GM19467 (cell line): ENCODE data around the gene PRKAG3.
"Not testable (repeated sequence)": the region's sequence is repeated elsewhere in the genome, so short reads cannot be mapped to it uniquely, and the experiment has no call there.

ENCODE experiments used
- ATAC-seq: cut with Tn5 transposase; IDR thresholded peaks from one replicate; pipeline ENCODE4 v1.9.1; 2021; ENCODE audit warnings: mild to moderate bottlenecking, moderate library complexity; ENCODE audit not compliant: unreplicated experiment

PRKAG3 gene

DNA sequence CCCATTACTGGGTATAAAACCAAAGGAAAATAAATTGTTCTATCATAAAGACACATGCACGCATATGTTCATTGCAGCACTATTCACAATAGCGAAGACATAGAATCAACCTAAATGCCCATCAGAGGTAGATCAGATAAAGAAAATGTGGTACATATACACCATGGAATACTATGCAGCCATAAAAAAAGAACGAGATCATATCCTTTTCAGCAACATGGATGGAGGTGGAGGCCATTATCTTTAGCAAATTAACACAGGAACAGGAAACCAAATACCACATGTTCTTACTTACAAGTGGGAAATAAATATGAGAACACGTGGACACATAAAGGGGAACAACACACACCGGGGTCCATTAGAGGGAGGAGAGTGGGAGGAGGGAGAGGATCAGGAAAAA lies 12.7 kb upstream of the PRKAG3 start:
- ATAC-seq, result not testable (repeated sequence)

DNA sequence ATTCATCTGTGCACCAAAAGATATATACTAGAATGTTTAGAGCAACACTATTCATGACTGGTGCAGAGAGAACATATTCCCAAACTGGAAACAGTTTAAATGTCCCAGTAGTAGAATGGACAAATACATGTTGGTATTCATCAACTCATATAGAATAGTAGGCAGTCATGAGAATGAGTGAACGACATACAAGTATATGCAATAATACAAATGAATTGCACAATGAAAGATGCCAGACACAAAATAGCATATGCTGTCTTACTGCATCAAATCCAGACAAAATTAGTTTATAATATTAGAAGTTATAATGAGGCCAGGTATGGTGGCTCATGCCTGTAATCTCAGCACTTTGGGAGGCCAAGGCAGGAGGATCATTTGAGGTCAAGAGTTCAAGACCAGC lies 8.3 kb upstream of the PRKAG3 start:
- ATAC-seq, result no peak

DNA sequence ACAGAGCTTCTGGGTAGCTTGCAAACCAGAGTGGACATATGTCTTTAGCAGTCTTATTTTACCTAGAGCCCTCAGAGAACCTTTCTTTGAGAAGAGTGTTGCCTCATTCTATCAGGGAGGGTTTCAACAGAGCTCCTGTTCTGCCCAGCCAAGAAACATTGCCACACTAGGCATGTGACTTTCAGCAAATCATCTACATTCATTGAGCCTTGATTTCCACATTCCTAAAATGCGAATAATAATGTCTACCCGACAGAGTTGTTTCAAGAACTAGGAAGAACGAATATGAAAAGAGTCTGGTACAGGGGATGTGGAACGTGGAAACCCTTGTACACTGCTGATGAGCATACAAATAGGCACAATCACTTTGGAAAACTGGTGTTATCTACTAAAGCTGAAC lies 7.8 kb upstream of the PRKAG3 start:
- no peak for ATAC-seq

- no peak for ATAC-seq
Measured at GRCh38 chr2:218837495-218837894, 5.9 kb upstream of the PRKAG3 start.

DNA sequence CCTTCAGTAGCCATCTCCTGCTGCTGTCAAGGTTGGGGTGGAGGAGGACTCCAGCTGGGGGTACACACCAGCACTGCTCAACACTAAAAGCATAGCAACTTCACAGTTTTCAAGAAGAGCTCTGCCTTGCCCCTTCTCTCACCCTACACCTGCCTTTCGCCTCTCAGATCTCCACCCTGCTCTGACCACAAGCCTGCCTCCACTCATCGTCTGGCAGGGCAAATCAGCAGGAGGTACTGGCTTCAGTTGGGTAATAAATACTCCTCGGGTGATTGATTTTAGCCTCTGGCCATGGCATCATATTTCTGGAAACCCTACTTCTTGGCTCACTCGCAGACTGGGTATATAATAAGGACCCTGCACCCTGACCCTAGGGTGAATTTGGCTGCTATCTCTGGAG lies 3.1 kb upstream of the PRKAG3 start:
- no peak for ATAC-seq

DNA sequence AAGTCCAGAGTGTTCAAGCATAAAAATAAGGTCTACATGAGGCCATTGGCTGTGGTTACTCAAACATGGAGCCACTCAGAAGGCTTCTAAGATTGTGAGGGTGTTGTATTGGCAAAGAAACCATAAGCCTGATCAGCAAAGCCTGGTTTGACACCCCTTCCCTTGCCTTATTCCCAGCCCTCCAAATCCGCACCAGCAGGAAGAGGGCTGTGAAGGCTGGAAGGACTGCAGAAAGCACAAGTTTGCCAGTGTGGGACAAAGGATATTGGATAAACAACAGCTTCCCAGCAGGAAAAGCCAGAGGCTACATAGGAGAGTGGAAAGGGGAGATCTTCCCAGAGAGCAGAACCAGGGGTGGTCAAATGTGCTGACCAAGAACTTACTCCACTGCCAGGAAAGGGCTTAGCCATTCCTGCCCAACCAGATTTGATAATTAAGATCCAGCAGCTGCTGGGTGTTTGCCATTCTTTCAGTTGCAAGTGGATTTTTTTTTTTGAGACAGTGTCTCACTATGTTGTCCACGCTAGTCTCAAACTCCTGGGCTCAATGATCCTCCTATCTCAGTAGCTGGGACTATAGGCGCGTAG lies 1.5 kb upstream of the PRKAG3 start:
- no peak for ATAC-seq

DNA sequence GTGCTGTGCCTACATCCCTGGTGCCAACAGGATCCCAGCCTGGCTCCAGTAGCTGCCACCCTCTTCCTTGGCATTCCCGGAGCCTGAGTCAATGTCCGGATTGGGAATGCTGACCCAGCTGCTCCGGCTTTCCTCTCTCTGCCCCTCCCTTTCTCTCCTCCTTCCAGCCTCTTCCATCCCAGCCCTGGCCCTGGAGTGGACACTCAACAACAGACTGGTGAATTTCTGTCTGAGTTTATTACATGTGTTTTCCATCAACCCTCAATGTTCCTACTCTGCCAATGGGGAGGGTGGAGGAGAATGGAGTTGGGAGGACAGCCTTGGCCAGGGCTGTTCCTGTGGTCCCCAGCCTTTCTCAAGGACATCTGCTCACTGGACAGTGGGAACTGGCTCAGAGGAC lies 917 bp upstream of the PRKAG3 start:
- no peak for ATAC-seq

- no peak for ATAC-seq
Measured at GRCh38 chr2:218832081-218832480, 478 bp upstream of the PRKAG3 start.

GRCh38 chr2:218830526-218831306 lies 887 bp downstream of the PRKAG3 start:
- ATAC-seq, result no peak

- ATAC-seq, result no peak
Measured at GRCh38 chr2:218829868-218830451, 1.6 kb downstream of the PRKAG3 start.

DNA sequence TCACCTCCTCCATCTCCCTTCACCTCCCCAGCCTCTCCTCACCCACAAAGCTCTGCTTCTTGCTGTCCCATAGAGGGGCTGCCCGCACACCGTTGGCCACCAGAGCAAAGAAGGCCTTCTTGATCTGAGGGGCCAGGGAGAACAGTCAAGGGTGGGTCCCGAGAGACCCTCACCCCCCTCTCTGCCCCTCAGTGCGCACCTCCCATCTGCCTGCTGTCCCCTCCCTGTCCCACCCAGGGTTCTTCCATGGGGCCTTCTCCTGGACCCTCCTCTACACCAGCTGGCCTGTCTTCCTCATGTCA lies 3.2 kb downstream of the PRKAG3 start:
- ATAC-seq, result no peak

- no peak for ATAC-seq
Measured at GRCh38 chr2:218827701-218828476, 3.7 kb downstream of the PRKAG3 start.

GRCh38 chr2:218826791-218827190 lies 4.8 kb downstream of the PRKAG3 start:
- ATAC-seq, result no peak

- no peak for ATAC-seq
Measured at GRCh38 chr2:218824004-218824403, 7.6 kb downstream of the PRKAG3 start.

GRCh38 chr2:218823196-218823855 lies 8.3 kb downstream of the PRKAG3 start:
- ATAC-seq, result no peak

GRCh38 chr2:218822622-218823021 lies 9.0 kb downstream of the PRKAG3 start:
- ATAC-seq, result no peak

GRCh38 chr2:218821605-218822211 lies 9.9 kb downstream of the PRKAG3 start:
- ATAC-seq, result no peak

GRCh38 chr2:218820746-218821369 lies 10.7 kb downstream of the PRKAG3 start:
- no peak for ATAC-seq

- no peak for ATAC-seq
Measured at GRCh38 chr2:218819093-218819492, 12.5 kb downstream of the PRKAG3 start.

GRCh38 chr2:218816561-218817011 lies 15.0 kb downstream of the PRKAG3 start:
- ATAC-seq, result no peak
